Middle frontal gyrus (tissue), 1 donor: ENCODE results near the gene TRAF5.

Experiments
- DNase-seq: peaks from one replicate; pipeline ENCODE4 v3.0.0-alpha.2; 2015; ENCODE audit warnings: low spot score; ENCODE audit errors: extremely low spot score

Gene TRAF5

GRCh38 chr1:211420845-211421454, 94.3 kb downstream of the TRAF5 start:
- DNase-seq = no peak

GRCh38 chr1:211424018-211424417, 97.4 kb downstream of the TRAF5 start:
- no peak for DNase-seq
